GM15510 (cell line): ENCODE results near the gene CYFIP2.

ENCODE experiments used
- POLR2A ChIP-seq: IDR thresholded peaks from 3 replicates; pipeline ENCODE4 v1.6.1; 2011; ENCODE audit warnings: borderline replicate concordance; ENCODE audit not compliant: insufficient read length; ENCODE audit errors: extremely low read depth

CYFIP2 gene

DNA sequence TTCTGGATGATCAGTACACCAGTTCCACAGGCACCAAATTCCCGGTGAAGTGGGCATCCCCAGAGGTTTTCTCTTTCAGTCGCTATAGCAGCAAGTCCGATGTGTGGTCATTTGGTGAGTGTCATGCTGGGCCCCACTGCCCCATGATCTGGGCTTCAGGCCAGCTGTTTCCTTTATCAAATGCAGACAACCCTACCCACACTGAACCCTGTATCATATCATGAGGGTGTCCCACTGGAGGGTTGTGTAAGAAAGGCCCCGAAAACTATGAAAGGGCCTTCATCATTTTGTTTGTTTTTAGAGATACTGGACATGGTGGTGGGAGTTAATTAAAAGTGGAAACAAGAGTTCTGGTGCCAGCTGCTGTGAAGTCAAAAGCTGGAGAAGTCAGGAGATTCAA, 20.0 kb upstream of the CYFIP2 start:
- no peak for TF ChIP-seq POLR2A

DNA sequence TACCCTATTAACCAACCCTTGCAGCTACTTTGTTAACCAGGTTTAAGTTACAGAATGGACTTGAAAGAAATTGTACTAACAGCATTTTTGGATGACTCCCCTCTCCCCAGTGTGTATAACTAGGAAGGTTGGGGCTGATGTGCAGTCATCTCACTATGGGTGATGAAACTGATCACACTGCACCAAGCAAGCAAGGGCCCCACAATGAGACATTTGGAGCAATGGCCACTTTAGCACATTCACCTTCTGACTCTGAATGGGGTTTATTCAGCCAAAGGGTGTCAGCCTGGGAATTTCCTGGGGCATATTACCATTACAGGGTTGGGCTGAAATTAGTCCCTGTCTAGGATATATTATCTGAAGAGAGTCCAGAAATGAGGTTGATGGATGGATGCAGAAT, 18.7 kb upstream of the CYFIP2 start:
- no peak for TF ChIP-seq POLR2A

DNA sequence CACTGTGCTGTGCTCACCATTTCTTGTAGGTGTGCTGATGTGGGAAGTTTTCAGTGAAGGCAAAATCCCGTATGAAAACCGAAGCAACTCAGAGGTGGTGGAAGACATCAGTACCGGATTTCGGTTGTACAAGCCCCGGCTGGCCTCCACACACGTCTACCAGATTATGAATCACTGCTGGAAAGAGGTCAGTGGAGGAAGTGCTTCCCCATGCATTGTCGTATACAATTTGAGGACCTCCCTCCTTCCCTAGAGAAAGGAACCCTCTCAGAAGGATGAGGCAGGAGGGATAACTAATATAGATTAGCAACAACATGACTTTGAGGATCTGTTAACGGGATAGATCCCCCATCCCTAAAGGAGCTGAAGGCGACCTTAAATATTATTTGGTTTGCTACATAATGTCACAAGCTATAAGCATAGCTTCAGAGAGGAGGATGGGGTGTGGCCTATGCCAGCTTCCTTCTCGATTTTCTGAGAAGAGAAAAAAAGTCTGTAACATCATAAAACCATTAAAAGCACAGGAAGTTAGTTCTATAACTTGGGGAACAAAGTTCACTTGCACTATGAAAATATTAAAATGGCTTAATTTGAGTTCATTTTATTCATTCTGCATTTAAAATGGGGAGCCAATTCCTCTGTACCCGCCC, 17.0 kb upstream of the CYFIP2 start:
- no peak for TF ChIP-seq POLR2A

DNA sequence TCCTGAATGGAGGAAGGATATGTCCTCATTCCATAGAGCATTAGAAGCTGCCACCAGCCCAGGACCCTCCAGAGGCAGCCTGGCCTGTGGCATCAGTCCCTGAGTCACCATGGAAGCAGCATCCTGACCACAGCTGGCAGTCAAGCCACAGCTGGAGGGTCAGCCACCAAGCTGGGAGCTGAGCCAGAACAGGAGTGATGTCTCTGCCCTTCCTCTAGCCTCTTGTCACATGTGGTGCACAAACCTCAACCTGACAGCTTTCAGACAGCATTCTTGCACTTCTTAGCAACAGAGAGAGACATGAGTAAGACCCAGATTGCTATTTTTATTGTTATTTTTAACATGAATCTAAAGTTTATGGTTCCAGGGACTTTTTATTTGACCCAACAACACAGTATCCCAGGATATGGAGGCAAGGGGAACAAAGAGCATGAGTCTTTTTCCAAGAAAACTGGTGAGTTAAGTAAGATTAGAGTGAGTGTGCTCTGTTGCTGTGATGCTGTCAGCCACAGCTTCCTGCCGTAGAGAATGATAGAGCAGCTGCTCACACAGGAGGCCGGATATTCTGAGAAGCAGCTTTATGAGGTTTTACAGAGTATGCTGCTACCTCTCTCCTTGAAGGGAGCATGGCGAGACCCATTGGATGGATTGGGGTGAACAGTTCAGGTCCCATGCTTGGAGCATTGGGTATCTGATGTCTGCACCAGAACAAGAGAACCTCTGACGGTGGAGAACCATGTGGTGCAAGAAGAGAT, 13.0 kb upstream of the CYFIP2 start:
- no peak for TF ChIP-seq POLR2A

DNA sequence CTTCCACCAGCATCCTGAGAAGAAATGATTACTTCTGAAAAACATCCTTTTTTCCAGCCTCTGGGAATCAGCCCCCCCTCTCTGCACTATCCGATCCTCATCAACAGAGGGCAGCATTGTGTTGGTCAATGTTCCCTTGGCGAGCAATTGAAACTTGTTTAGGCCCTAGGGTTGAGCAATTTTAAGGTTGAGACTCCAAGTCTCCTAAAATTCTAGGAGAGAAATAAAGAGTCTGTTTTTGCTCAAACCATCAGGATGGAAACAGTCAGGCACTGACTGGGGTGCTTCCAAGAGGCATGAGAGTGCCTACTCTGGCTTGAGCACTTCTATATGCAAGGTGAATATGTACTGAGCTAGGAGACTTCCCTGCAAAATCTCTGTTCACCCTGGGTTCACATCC, 12.4 kb upstream of the CYFIP2 start:
- no peak for TF ChIP-seq POLR2A

DNA sequence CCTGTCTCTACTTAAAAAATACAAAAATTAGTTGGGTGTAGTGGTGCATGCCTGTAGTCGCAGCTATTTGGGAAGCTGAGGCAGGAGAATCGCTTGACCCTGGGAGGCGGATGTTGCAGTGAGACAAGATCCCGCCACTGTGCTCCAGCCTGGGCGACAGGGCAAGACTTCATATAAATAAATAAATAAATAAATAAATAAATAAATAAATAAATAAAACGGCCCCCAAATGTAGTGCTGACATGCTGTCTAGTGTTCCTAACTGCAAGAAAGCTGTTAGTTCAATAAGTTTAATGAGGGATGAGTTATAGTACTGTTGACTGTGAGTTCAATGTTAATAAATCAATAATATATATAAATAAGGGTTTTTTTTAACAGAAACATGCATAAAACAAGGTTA, 7.5 kb upstream of the CYFIP2 start:
- TF ChIP-seq POLR2A, result no peak

DNA sequence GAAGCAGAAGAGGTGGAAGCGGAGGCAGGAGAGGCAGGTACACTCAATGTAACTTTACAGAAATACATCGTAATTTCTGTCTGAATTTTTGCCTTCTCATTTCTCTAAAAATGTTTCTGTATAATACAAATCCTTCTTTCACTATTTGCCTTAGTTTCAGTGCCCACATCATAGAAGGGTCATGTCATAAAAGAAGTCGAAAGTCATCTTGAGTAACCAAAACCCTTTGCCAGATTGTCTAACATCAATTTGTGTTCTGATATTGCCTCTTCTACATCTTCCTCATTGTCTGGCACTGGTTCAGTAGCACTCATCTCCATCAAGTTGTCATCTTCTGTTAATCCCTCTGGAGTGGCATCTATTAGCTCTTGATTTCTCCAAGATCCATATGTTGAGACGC, 6.2 kb upstream of the CYFIP2 start:
- TF ChIP-seq POLR2A, result no peak

DNA sequence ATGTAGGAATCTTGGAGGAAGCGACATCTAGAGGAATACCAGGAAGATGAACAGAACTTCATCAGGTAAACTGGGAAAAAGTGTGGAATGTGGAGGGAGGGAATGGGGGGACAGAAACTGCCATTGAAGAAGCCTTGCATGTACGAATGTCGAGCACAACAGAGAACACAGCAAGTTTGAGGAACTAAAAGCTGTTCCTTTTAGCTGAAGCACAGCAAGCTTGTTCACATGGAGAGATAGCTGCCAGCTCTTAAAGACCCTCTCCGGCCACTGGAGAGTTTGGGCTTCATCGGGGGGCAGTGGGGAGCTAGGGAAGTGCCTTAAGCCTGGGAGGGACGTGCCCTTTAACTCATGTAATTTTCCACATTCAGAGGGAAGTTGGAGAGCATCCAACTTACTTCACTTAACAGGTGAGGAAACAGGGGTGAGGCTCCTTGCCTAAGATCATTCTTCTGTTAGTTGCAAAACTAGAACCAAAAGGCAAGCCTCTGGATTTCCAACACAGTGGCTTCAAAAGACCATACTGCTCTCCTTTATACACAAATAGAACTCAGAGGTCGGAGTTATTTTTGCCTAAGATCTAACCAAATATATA, 2.3 kb upstream of the CYFIP2 start:
- TF ChIP-seq POLR2A, result no peak

DNA sequence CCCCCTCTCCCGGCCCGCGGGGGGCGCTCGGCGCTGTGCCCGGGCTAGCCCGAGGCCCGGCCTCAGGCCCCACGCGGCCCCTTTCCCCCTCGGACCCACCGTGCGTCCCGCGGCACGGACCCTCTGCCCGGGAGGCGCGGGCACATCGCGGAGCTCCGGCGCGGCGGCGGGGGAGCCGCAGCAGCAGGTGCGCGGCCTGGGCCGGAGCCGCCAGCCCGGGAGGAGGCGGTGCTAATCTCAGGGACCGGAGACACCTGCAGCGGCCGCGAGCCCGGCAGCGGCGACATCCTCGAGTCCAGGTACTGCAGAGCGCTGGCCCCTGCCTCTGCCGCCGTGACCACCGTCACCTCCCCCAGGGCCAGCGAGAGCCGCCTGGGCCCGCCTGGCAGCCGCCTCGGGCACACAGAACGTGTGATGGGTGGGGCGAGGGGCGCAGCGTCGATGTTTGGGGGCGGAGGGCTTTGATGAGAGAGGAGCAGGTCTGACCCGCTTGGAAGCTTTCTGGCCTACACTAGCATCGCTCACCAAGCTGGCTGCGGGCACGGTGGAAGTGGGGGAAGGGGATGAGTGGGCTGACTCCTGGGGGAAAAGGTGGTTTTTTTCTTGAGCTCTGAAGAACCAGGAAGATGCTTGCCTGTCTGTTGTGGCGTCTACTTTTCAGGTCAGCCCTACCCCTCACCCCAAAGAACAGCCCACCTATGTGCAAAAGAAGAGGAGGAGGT, 524 bp downstream of the CYFIP2 start:
- TF ChIP-seq POLR2A, result no peak

DNA sequence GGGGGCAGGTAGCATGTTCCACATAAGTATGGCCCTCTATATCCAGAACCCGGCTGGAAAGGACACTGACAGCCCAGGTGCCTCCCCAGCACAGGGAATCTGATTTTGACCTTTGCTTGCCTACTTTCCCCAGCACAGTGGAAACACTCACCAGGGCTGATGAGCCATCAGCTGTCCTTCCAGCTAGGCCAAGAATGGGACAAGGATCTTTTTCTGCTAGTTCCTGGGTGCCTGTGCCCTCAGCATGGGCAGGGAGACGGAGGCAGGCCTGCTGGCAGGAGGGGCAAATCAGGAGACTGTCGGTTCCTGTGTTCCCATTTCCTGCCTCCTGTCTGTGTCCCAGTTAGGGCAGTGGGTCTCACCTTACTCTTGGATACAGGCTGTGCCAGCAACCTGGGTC, 1.1 kb downstream of the CYFIP2 start:
- TF ChIP-seq POLR2A, result no peak

DNA sequence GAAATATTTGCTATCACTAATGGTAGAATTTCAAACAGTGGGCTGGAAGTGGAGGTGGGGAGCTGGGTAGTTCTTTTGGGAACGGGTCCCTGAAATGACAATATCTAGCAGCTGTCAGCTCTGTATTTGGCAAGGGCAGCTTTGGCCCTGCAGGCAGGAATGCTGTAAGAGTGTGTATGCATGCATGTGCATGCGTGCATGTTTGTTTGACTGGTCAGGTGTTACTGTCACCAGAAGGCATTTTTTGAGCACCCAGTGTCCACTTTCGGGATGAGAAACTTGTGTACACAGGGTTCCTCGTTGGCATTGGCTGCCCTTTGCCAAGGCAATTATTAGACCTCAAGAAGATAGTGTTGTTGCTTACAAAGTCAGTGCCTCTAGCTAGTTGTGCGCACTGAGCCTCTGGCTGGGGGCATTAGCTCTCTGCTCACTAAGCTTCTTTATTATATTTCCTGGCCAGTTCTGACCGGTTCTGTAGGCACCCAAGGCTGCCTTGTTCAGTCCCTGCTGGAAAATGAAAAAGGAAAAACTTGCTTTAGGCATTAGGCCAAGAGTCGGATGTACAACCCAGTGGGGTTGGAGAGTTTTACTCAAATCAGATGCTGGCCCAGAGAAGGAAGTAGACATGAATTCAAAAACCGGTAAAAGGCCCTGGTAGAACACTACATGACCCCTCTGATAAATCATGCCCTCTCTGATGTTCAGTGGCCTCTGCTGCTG, 2.0 kb downstream of the CYFIP2 start:
- TF ChIP-seq POLR2A, result no peak

DNA sequence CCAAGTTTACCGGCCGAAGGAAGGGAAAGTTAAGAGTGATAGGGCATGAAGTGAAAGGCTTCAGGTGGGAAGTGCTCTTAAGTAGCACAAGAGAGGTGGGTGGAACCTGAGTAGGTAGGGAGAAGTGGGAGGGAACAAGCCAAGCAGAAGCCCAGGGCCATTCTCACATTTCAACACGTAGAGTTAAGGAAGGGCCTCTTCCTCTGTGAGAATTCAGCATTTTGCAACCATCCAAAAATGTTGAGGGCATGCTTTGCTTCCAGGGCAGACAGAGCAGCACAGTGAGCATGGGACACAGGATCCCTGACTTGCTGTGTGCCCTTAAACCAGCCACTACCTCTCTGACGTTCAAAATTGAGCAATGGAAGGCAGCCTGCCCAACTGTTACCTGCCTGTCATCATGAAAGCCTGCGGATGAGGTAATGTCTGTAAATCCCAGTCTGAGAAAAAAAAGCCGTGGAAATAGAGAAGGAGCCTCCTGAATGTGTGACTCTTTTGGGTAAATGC, 3.3 kb downstream of the CYFIP2 start:
- TF ChIP-seq POLR2A, result peak; percentile 15

DNA sequence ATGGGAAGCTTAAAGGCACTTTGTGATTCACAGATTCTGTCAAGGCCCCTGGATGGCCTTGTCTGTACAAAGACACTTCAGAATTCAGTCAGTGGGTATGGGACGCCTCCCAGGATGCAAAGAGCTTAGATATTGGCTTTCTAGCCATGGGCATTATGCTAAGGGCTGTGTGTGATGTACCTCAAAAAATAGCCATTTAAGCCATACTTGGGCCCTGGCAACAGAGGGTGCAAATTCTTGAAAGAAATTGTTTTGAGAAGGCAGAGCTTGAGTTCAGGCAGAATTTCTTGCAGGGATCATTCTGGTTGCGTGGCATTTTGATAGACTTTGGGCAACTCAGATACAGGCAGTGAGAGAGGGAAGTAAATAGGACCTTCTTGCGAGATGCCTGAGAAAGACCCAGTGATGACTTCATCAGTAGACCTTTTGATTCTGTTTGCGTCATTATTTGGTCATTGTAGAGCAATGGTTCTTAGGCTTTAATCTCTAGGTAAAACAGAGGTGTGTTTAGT, 3.9 kb downstream of the CYFIP2 start:
- no peak for TF ChIP-seq POLR2A

DNA sequence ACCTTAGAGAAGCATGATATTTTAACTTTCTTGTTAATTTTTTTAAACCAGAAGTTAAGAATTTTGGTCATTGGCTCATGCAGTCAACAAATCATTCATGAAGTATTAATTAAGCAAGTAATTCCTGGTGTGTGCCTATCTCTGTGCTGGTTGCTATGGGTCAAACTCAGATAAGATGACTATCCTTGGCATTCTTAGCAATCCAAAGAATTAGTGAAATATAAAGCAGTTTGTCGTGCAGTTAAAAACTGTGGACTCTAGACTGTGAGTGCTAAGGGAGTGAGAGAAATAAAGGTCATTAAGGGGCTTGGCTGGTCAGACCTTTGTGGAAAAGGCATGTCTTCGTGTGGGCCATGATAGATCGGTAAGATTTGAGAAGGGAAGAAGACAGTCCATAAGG, 4.8 kb downstream of the CYFIP2 start:
- TF ChIP-seq POLR2A, result no peak
